T follicular helper cell (primary cell): ENCODE measurements around the gene SEMA4A.
"Not testable (repeated sequence)": the region's sequence is repeated elsewhere in the genome, so short reads cannot be mapped to it uniquely, and the experiment has no call there.

Experiments
- DNase-seq: peaks from one replicate; pipeline ENCODE4 v3.0.0-alpha.2; 2020; ENCODE audit warnings: low read depth

Gene SEMA4A

GRCh38 chr1:156119503-156120209, 33.7 kb upstream of the SEMA4A start:
- no peak for DNase-seq

- no peak for DNase-seq
These were observed 33.1 kb upstream of the SEMA4A start for GRCh38 chr1:156120318-156120717.

- DNase-seq = not testable (repeated sequence)
These were observed 32.4 kb upstream of the SEMA4A start for GRCh38 chr1:156121005-156121404.

- DNase-seq = no peak
These were observed 31.9 kb upstream of the SEMA4A start for GRCh38 chr1:156121457-156121856.

- no peak for DNase-seq
These were observed 31.3 kb upstream of the SEMA4A start for GRCh38 chr1:156122086-156122485.

- no peak for DNase-seq
These were observed 30.6 kb upstream of the SEMA4A start for GRCh38 chr1:156122519-156123355.

GRCh38 chr1:156123356-156124196, 29.8 kb upstream of the SEMA4A start:
- no peak for DNase-seq

- no peak for DNase-seq
These were observed 28.6 kb upstream of the SEMA4A start for GRCh38 chr1:156124557-156125483.

- DNase-seq = not testable (repeated sequence)
These were observed 27.8 kb upstream of the SEMA4A start for GRCh38 chr1:156125544-156125943.

GRCh38 chr1:156126043-156126629, 27.2 kb upstream of the SEMA4A start:
- no peak for DNase-seq

GRCh38 chr1:156126630-156127534, 26.5 kb upstream of the SEMA4A start:
- DNase-seq = peak; percentile 69

- no peak for DNase-seq
These were observed 25.1 kb upstream of the SEMA4A start for GRCh38 chr1:156128308-156128653.

GRCh38 chr1:156128654-156129597, 24.5 kb upstream of the SEMA4A start:
- DNase-seq = no peak

GRCh38 chr1:156129687-156130577, 23.5 kb upstream of the SEMA4A start:
- DNase-seq = peak; percentile 59

- DNase-seq = no peak
These were observed 22.8 kb upstream of the SEMA4A start for GRCh38 chr1:156130578-156130942.

- no peak for DNase-seq
These were observed 18.5 kb upstream of the SEMA4A start for GRCh38 chr1:156134716-156135435.
